Tibial artery (tissue), 4 donors: ENCODE data around the gene TSPAN4.

ENCODE experiments used
- DNase-seq, 2 donors: peaks; one replicate each; pipeline ENCODE4 v3.0.0-alpha.2; 2019
- H3K27ac ChIP-seq, 2 donors: fragments of 200-600 bp; sonication (generic) in 1 of 2; 1 replicate in 1 of 2; 2 replicates in 1 of 2; pipeline ENCODE4 v1.5.1; 2018 to 2019; ENCODE audit warnings: mild to moderate bottlenecking in 1 of 2
- H3K27me3 ChIP-seq, 2 donors: fragments of 200-600 bp; sonication (generic) in 1 of 2; one replicate each; pipeline versions ENCODE4 v1.5.1 to v1.6.0; 2016 to 2019
- H3K36me3 ChIP-seq, 3 donors: fragments of 200-600 bp; sonication (generic) in 2 of 3; one replicate each; pipeline ENCODE4 v1.5.1; 2016 to 2019; ENCODE audit warnings: mild to moderate bottlenecking in 2 of 3
- H3K4me1 ChIP-seq, 4 donors: fragments of 200-600 bp; sonication (generic) in 2 of 4; 1 replicate in 3 of 4; 2 replicates in 1 of 4; pipeline ENCODE4 v1.5.1; 2016 to 2019
- H3K4me3 ChIP-seq, 2 donors: fragments of 200-600 bp; sonication (generic) in 1 of 2; 1 replicate in 1 of 2; 2 replicates in 1 of 2; pipeline ENCODE4 v1.5.1; 2018 to 2019; ENCODE audit warnings: mild to moderate bottlenecking in 2 of 2
- H3K9me3 ChIP-seq, 3 donors: fragments of 200-600 bp; sonication (generic) in 1 of 3; one replicate each; pipeline ENCODE4 v1.5.1; 2016 to 2019
- intact Hi-C: fragments of 100-400 bp; cut with DNase I; formaldehyde crosslinking; loops from one replicate; pipeline ENCODE4 v1.15.0; 2023; ENCODE audit warnings: low total_unique reads
- TF ChIP-seq, protein P1 (sequence below), 2 experiments: fragments of 200-600 bp in 1 of 2; fragments of 450-650 bp in 1 of 2; IDR thresholded peaks; one replicate each; pipeline ENCODE4 v1.5.1; 2017 to 2019; ENCODE audit warnings: antibody characterized with exemption in 2 of 2, mild to moderate bottlenecking in 1 of 2, moderate library complexity in 1 of 2

The TSPAN4 gene

DNA sequence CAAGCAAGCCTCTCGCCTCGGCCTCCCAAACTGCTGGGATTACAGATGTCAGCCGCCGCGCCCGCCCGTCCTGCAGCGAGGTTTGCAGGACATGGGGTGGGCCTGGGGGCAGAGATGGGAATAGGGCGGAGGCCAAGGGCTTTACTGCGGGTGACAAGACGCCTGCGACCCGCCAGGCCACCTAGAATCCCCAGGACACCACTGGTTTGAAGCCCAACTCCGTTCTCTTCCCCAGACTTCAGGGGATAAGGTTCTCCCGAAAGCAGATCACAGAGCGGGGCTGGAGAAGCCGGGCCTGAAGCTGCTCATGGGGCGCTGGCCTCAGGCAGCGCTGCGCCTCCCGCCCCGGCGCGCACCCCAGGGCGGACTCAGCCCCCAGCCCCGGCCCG is 677 bp upstream of the TSPAN4 start:
- H3K9me3 ChIP-seq = no peaks in the 10 kb centered on the region
- intact Hi-C loops = loop anchor here (5.0 kb wide), 1 partner anchor 35 kb away; the partner anchor contains the start of genes PIDD1 and RPLP2
- DNase-seq = no peak

DNA sequence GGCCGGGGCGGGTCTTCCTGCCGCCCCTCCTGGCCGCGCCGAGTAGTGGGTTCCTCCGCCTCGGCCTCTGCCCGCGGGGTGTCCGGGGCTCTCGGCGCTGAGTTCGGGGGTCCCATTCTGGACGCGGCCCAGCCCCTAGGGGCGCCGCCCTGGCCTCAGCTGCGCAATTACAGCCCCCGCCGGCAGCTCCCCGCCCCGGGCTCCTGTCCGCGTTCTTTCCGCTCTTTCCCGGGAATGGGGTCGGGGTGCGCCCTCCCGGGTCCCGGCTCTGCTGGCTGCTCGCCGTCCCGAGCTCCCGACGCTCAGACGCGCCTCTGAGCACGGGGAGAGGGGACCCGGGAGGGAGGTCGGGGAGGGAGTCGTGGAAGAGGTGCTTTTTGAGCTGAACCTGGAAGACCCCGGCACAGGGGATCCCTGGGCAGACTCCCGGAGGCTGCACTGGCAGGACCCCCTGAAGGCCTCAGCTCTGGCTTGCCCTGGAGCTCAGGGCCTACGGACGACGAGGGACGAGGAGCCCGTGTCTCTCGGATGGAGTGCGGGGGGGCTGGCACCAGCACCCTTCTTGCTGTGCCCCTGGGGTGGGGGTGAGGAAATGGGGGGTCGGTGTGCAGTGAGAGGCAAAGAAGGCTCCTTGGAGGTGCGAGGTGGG is 558 bp downstream of the TSPAN4 start:
- H3K4me3 ChIP-seq = peak overlapping the region; percentile 98
- peaks cover 4 to 82% (median 62%) of the 10 kb centered on the region in 4 donors for H3K4me1 ChIP-seq
- H3K9me3 ChIP-seq = no peaks in the 10 kb centered on the region
- TF ChIP-seq, protein P1, sequence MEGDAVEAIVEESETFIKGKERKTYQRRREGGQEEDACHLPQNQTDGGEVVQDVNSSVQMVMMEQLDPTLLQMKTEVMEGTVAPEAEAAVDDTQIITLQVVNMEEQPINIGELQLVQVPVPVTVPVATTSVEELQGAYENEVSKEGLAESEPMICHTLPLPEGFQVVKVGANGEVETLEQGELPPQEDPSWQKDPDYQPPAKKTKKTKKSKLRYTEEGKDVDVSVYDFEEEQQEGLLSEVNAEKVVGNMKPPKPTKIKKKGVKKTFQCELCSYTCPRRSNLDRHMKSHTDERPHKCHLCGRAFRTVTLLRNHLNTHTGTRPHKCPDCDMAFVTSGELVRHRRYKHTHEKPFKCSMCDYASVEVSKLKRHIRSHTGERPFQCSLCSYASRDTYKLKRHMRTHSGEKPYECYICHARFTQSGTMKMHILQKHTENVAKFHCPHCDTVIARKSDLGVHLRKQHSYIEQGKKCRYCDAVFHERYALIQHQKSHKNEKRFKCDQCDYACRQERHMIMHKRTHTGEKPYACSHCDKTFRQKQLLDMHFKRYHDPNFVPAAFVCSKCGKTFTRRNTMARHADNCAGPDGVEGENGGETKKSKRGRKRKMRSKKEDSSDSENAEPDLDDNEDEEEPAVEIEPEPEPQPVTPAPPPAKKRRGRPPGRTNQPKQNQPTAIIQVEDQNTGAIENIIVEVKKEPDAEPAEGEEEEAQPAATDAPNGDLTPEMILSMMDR (IDR thresholded peaks at IDR 0.05) = no peak
- H3K36me3 ChIP-seq = peaks cover 18 to 27% (median 26%) of the 10 kb centered on the region in 3 donors
- intact Hi-C loops = loop anchor here (5.0 kb wide), 1 partner anchor 36 kb away; the partner anchor contains the start of genes PIDD1 and RPLP2
- H3K27me3 ChIP-seq = peaks cover 0 to 11% of the 10 kb centered on the region in 2 donors
- H3K27ac ChIP-seq = peak overlapping the region; percentile 88 to 95
- no peak for DNase-seq

More for the DNA sequence above, 677 bp upstream of the TSPAN4 start:
- peaks cover 28 to 40% (median 39%) of the 10 kb centered on the region in 3 donors for H3K36me3 ChIP-seq
- peak overlapping the region; percentile 98 for H3K4me3 ChIP-seq
- peaks cover 4 to 82% (median 63%) of the 10 kb centered on the region in 4 donors for H3K4me1 ChIP-seq
- peak overlapping the region; percentile 88 to 95 for H3K27ac ChIP-seq
- peaks cover 0 to under 1% of the 10 kb centered on the region in 2 donors for H3K27me3 ChIP-seq
- TF ChIP-seq, protein P1 (IDR thresholded peaks at IDR 0.05) = no peak

DNA sequence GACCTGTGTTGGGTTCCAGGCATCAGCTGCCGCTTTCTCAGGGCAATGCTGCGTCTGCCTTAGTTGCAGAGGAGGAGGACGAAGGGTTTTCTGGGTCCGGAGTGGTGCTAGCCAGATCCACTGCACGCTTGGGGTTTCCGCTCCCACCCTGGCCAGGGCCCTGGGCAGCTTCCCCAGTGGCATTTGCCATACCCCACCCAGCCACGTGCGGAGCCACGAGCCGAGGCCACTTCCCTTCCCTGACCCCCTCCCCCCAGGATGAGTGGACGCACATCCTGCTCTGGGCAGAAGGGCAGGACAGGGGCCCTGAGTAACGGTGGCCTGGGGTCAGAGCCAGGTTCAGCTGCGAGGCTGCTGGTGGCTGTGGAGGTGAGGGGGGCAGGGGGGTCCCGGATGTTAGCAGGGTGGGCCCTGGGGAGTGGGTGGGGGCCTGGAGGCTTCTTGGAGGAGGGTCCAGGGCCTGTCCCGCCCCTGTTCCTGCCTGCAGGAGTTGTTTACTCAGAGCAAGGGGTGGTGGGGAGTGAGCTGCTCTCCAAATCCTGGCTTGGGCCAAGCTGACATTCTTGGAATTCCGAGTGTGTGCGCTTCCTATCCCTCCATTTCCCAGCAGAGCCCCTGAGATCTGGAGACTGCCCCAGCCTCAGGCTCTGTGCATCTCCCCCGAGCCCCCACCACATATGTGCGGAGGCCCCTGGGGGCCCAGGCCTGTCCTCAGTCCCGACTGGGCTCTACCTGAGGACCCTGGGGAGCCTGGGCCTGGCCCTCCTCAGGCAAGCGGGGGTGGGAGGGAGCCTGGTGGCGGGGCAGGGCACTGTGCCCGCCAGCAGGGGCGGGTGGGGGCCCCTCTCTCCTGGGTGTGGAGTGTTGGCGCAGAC is 1.4 kb downstream of the TSPAN4 start:
- intact Hi-C loops = loop anchor here (5.0 kb wide), 1 partner anchor 37 kb away; the partner anchor contains the start of genes PIDD1 and RPLP2
- peaks cover 4 to 82% (median 67%) of the 10 kb centered on the region in 4 donors for H3K4me1 ChIP-seq

GRCh38 chr11:844693-845644 is 2.3 kb downstream of the TSPAN4 start:
- Histone ChIP-seq H3K4me1 (peaks cover 4 to 81% (median 74%) of the 10 kb centered on the region in 4 donors), H3K27ac (peak overlapping the region; percentile 88 to 95), H3K36me3 (peaks cover under 1 to 10% (median 9%) of the 10 kb centered on the region in 3 donors), H3K4me3 (peak overlapping the region; percentile 98), H3K9me3 (no peaks in the 10 kb centered on the region), H3K27me3 (peaks cover 0 to 25% of the 10 kb centered on the region in 2 donors)
- TF ChIP-seq, protein P1 (IDR thresholded peaks at IDR 0.05) = peak in 1 of 2 experiments; percentile 5
- intact Hi-C loops = loop anchor here (5.0 kb wide), 1 partner anchor 38 kb away; the partner anchor contains the start of genes PIDD1 and RPLP2
- DNase-seq = peak; percentile 96 to 97

More for the DNA sequence above, 1.4 kb downstream of the TSPAN4 start:
- Histone ChIP-seq H3K9me3 (no peaks in the 10 kb centered on the region), H3K4me3 (peak overlapping the region; percentile 98), H3K27ac (peak overlapping the region; percentile 88 to 95), H3K27me3 (peaks cover 0 to 20% of the 10 kb centered on the region in 2 donors), H3K36me3 (peaks cover 10 to 19% (median 18%) of the 10 kb centered on the region in 3 donors)
- peak; percentile 98 for DNase-seq
- TF ChIP-seq, protein P1 (IDR thresholded peaks at IDR 0.05) = peak in 1 of 2 experiments; percentile 12
